ENCODE measurements around the gene SPG7.
"Not testable (repeated sequence)": the region's sequence is repeated elsewhere in the genome, so short reads cannot be mapped to it uniquely, and the experiment has no call there.

SPG7 gene

GRCh38 chr16:89507834-89508590, at the start of gene SPG7:
TSS of gene SPG7 (plus strand) at chr16:89508403. CDS start at chr16:89508418, 15 bp downstream.
- DNase-seq, result peak; percentile 93

- no peak for DNase-seq
These were observed 49.7 kb upstream of the SPG7 start for GRCh38 chr16:89458551-89458950.

- DNase-seq, result no peak
These were observed 49.2 kb upstream of the SPG7 start for GRCh38 chr16:89458967-89459366.

DNA sequence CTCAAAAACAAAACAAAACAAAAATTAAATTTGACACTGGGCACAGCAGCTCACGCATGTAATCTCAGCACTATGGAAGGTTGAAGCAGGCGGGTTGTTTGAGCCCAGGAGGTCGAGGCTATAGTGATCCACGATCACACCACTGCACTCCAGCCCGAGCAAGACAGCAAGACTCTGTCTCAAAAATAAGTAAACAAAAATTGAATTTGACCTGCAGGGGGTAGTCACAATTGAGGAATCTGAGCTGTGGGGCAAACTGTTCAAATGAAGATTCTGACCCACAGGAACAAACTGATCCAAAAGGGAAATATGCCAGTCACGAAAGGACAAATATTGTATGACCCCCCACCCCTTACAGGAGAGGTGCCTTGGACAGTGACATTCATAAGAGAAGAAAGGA, 47.6 kb upstream of the SPG7 start:
- no peak for DNase-seq

- not testable (repeated sequence) for DNase-seq
These were observed 46.3 kb upstream of the SPG7 start for GRCh38 chr16:89461890-89462289.

- not testable (repeated sequence) for DNase-seq
These were observed 45.6 kb upstream of the SPG7 start for GRCh38 chr16:89462639-89463038.

GRCh38 chr16:89463312-89463711, 44.9 kb upstream of the SPG7 start:
- DNase-seq, result not testable (repeated sequence)

GRCh38 chr16:89466920-89467319, 41.3 kb upstream of the SPG7 start:
- no peak for DNase-seq

DNA sequence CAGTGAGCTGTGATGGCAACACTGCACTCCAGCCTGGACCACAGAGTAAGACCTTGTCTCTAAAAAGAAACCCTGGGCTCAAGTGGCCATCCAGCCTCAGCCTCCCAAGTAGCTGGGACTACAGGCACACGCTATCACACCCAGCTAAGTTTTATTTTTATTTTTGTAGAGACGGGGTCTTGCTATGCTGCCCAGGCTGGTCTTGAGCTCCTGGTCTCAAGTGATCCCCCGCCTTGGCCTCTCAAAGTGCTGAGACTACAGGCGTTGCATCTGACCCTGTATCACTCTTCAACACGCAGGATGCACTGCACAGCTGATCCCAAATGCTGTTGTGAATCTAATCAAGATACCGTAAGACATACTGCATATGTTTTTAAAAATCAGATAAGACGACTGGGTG, 40.8 kb upstream of the SPG7 start:
- no peak for DNase-seq

DNA sequence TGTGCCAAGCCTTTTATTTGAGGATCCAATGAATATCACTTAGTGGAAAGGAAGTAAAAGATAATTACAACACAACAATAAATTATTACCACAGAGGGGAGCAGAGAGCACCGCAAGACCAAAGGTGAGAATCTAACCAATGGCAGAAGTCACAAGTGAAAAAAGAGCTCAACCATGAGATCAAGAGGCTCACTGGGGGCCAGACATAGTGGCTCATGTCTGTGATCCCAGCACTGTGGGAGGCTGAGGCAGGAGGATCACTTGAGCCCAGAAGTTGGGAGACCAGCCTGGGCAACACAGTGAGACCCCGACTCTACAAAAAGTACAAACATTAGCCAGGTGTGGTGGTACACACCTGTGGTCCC, 35.5 kb upstream of the SPG7 start:
- DNase-seq, result no peak

GRCh38 chr16:89473136-89473712, 35.0 kb upstream of the SPG7 start:
- no peak for DNase-seq

DNA sequence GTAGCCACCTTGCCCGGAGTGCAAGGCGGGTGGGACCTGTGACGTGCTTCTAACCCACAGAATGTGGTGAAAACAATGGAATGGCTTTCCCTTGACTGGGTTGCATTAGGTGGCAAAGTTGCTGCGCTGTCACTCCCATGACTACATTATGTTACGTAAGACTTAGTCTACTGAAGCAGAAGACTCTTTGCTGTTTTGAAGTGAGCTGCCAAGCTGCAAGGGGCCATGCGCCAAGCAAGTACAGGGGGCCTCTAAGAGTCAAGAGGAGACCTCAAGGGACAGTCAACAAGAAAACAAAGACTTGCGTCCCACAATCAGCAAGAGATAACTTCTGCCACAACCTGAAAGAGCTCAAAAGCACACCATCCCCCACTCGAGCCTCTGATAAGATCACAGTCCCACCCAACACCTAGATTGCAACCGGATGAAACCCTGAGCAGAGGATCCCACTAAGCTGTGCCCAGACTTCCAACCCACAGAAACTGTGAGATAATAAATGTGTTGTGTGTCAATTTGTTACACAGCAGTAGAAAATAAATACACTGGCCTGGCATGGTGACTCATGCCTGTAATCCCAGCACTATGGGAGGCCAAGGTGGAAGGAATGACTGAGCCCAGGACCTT, 34.3 kb upstream of the SPG7 start:
- DNase-seq, result no peak

GRCh38 chr16:89475144-89475543, 33.1 kb upstream of the SPG7 start:
- DNase-seq, result no peak

GRCh38 chr16:89476379-89476778, 31.8 kb upstream of the SPG7 start:
- DNase-seq, result no peak

DNA sequence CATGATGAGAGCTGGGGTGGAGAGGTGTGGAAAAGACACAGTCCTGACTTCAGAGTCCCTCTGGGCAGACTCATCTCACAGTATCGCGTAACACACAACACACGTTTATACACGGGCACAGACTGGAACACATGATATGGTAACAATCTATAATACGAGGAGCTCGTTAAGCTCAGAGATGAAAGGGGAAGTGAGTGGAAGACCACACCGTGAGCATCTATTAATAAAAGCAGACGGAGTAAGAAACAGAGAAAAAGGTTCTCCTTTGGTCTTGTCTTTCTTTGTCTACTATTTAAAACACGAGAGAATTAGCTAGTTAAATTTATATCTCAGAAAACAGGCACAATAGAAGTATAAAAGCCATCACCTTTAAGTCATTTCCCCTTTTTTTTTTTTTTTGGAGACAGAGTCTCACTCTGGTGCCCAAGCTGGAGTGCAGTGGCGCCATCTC, 31.4 kb upstream of the SPG7 start:
- no peak for DNase-seq

GRCh38 chr16:89478576-89479221, 29.5 kb upstream of the SPG7 start:
- no peak for DNase-seq

DNA sequence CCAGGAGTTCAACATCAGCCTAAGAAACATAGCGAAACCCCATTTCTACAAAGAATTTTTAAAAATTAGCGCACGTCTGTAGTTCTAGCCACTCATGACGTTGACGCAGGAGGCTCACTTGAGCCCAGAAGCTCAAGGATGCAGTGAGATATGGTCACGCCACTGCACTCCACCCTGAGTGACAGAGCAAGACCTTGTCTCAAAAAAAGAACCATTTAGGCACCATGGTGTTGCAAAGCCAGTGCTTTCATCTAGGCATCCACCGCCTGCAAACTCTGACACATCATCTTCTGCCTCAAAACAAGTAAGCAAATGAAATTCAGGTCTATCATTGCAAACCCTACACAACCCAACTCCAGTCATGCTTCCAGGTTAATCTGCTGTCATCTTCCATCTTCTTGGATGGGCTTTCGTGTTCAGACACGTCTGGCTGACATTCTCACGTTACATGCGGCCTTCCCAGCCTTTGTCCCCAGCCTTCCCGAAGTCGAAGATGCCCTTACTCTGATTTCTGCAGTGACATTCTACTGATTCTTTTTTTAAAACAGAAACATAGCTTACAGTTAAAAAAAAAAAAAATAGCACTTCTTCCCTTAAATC, 26.7 kb upstream of the SPG7 start:
- DNase-seq, result no peak

GRCh38 chr16:89482150-89482816, 25.9 kb upstream of the SPG7 start:
- no peak for DNase-seq

- DNase-seq, result no peak
These were observed 25.4 kb upstream of the SPG7 start for GRCh38 chr16:89482817-89483205.

DNA sequence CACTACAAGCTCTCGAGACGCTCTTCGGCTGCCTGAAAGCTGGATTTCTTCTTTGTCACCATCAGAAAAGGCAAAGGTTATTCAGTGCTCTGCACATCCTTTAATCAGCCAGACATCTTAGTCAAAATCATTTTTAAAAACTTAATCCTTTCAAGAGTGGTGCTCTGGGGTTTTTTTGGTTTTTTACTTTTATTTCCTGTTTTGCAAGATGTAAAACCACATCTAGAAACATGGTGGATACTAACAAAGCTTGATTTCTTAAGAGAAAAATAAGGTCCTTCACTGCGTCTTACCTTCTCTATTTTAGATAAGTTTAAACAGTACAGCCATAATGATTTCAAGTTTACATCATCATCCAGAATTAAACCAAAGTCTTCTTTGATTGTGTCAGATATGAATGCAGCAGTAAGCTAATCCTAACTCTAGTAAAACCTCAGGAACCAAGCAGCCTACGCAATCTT, 24.1 kb upstream of the SPG7 start:
- no peak for DNase-seq

- peak; percentile 52 for DNase-seq
These were observed 23.1 kb upstream of the SPG7 start for GRCh38 chr16:89484923-89485679.

- DNase-seq, result no peak
These were observed 22.4 kb upstream of the SPG7 start for GRCh38 chr16:89485701-89486246.

All from stimulated activated CD8-positive, alpha-beta memory T cell treated with anti-CD3 and anti-CD28 coated beads, Interleukin-4, amount 100 ng/mL, for 48 hours (primary cell).